ENCODE measurements around the gene FOXA2. TPM values are rescaled to one million over a fixed set of nuclear protein-coding genes. Genes with fewer than 3 reads are reported as not detected.

The FOXA2 gene
- polyA plus RNA-seq, 2 of the 4 experiments (the other 2 are of a cell fraction) = 8.3 to 20.7 TPM

DNA sequence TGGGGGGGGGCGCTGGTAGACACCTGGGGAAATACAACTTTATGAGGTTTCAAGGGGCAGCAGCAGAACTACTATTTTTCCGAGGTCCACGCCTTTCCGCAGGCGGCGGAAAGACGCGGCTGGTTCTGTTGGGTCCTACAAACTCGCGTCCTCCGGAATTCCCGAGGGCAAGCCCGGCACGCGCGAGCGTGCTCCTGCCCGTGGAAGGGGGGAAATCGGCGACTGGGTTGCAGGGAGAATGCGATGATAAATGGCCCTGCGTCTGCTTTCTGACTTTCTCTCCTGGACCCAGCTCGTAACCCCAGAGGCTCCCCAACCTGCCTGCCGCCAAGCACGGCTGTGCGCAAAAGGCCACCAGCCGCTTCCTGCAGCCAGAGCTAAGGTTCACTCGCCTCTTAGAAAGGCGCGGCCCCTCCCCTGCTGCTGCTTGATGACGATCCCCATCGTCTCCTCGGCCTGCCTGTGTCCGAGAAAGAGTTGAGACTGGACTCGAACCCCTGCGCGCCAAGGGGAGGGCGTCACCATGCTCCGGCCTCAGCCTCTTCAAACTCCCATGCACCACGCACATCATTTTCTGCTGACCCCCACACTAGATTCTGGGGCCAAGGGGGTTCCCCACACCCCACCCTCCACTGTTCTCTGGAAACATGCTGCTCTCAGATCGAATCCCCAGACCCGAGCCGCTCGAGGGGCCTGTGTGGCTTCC is 6.7 kb downstream of the FOXA2 start:
- 90% methylated on average over 44 of the region's 44 CpGs for WGBS (ENCODE audit: missing lambda C conversion rate)
- Histone ChIP-seq H3K4me2 (peak overlapping the region; percentile 84), H3K4me1 (peaks cover 58% of the 10 kb centered on the region), H3K9me3 (no peaks in the 10 kb centered on the region), H3K4me3 (peak overlapping the region; percentile 50), H3K27ac (peak overlapping the region; percentile 75 to 95)
- TF ChIP-seq POLR2AphosphoS2 (conservative IDR thresholded peaks at IDR 0.05; ENCODE audit: low read length) (no peak), FOSB (CRISPR knock-in tag; IDR thresholded peaks at IDR 0.05) (no peak), FOSL2 (IDR thresholded peaks at IDR 0.05) (no peak), FOSL2 (CRISPR knock-in tag; IDR thresholded peaks at IDR 0.05) (no peak)
- POLR2A ChIA-PET = interaction anchor here (0.7 to 1.8 kb wide), 4 partner anchors 87 to 190 kb away, joined by 3 to 8 read pairs (median 6); no protein-coding TSS in a partner anchor
- ATAC-seq (peak in 1 of 2 experiments; percentile 20; a peak in 3 of 6 replicates), FAIRE-seq (no peak), DNase-seq (ENCODE audit: low read depth in 1 of 2, low spot score in 1 of 2) (no peak)
- CTCF ChIA-PET = interaction anchor here (0.6 to 8.9 kb wide), 11 partner anchors 8 to 1301 kb away, joined by 3 to 80 read pairs (median 3); partner anchors contain the start of gene FOXA2

GRCh38 chr20:22576733-22577514 is 7.4 kb downstream of the FOXA2 start:
- WGBS (ENCODE audit: missing lambda C conversion rate) = 94% methylated on average over 48 of the region's 48 CpGs
- ATAC-seq = no peak
- ChIA-PET CTCF (interaction anchor here (0.6 to 8.9 kb wide), 7 partner anchors 9 to 275 kb away, joined by 3 to 80 read pairs (median 3); partner anchors contain the start of gene FOXA2), POLR2A (no interaction called here)
- H3K9me3 ChIP-seq = no peaks in the 10 kb centered on the region
- no peak for TF ChIP-seq BHLHE40 (IDR thresholded peaks at IDR 0.05; ENCODE audit: low read depth, low read length)
- TF ChIP-seq KDM5A (IDR thresholded peaks at IDR 0.05) = no peak
- TF ChIP-seq CEBPB (IDR thresholded peaks at IDR 0.05) = no peak
- TF ChIP-seq CHD2 (IDR thresholded peaks at IDR 0.05; ENCODE audit: low read length, partially characterized antibody) = no peak
- no peak for TF ChIP-seq TP53 (CRISPR knock-in tag; IDR thresholded peaks at IDR 0.05)
- TF ChIP-seq, protein P1, sequence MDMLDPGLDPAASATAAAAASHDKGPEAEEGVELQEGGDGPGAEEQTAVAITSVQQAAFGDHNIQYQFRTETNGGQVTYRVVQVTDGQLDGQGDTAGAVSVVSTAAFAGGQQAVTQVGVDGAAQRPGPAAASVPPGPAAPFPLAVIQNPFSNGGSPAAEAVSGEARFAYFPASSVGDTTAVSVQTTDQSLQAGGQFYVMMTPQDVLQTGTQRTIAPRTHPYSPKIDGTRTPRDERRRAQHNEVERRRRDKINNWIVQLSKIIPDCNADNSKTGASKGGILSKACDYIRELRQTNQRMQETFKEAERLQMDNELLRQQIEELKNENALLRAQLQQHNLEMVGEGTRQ (IDR thresholded peaks at IDR 0.05) = no peak
- TF ChIP-seq POLR2A (IDR thresholded peaks at IDR 0.05; ENCODE audit: low read length) = no peak
- no peak for TF ChIP-seq SREBF2 (IDR thresholded peaks at IDR 0.05)
- TF ChIP-seq NR3C1 (IDR thresholded peaks at IDR 0.05) = no peak
- TF ChIP-seq NFE2L2 (conservative IDR thresholded peaks at IDR 0.05; ENCODE audit: low read length) = no peak
- TF ChIP-seq CHD4 (IDR thresholded peaks at IDR 0.05; ENCODE audit: borderline replicate concordance) = no peak
- no peak for TF ChIP-seq HOXB13 (CRISPR knock-in tag; IDR thresholded peaks at IDR 0.05; ENCODE audit: low read depth)
- no peak for TF ChIP-seq HEYL (CRISPR knock-in tag; IDR thresholded peaks at IDR 0.05)
- TF ChIP-seq ESRRA (IDR thresholded peaks at IDR 0.05; ENCODE audit: borderline replicate concordance, low read length) = no peak
- TF ChIP-seq, protein P2, sequence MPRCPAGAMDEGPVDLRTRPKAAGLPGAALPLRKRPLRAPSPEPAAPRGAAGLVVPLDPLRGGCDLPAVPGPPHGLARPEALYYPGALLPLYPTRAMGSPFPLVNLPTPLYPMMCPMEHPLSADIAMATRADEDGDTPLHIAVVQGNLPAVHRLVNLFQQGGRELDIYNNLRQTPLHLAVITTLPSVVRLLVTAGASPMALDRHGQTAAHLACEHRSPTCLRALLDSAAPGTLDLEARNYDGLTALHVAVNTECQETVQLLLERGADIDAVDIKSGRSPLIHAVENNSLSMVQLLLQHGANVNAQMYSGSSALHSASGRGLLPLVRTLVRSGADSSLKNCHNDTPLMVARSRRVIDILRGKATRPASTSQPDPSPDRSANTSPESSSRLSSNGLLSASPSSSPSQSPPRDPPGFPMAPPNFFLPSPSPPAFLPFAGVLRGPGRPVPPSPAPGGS (IDR thresholded peaks at IDR 0.05) = no peak
- no peak for TF ChIP-seq EP300 (IDR thresholded peaks at IDR 0.05)
- TF ChIP-seq, protein P3, sequence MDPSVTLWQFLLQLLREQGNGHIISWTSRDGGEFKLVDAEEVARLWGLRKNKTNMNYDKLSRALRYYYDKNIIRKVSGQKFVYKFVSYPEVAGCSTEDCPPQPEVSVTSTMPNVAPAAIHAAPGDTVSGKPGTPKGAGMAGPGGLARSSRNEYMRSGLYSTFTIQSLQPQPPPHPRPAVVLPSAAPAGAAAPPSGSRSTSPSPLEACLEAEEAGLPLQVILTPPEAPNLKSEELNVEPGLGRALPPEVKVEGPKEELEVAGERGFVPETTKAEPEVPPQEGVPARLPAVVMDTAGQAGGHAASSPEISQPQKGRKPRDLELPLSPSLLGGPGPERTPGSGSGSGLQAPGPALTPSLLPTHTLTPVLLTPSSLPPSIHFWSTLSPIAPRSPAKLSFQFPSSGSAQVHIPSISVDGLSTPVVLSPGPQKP (IDR thresholded peaks at IDR 0.05; ENCODE audit: low read depth, low read length) = no peak
- TF ChIP-seq FOXS1 (CRISPR knock-in tag; IDR thresholded peaks at IDR 0.05) = no peak
- TF ChIP-seq CBX8 (IDR thresholded peaks at IDR 0.05) = no peak
- no peak for TF ChIP-seq MYC (IDR thresholded peaks at IDR 0.05; ENCODE audit: borderline replicate concordance, low read length)
- H3K4me3 ChIP-seq = no peak overlapping the region
- no peak for DNase-seq (ENCODE audit: low read depth in 1 of 2, low spot score in 1 of 2)
- peaks cover 51% of the 10 kb centered on the region for H3K4me1 ChIP-seq
- no peak overlapping the region for H3K4me2 ChIP-seq
- H3K27ac ChIP-seq = peak overlapping the region in 1 of 2 experiments; percentile 10; a peak in 1 of 6 replicates
- no peak for FAIRE-seq

Measured in A549 (cell line).